Stimulated activated CD8-positive, alpha-beta memory T cell treated with anti-CD3 and anti-CD28 coated beads, Interleukin-15, amount 100 ng/mL, for 4 hours (primary cell): ENCODE results near the gene PPFIA3.
A peak's percentile ranks its signal among the peaks of the same experiment; 100 is the strongest.
"Not testable (repeated sequence)": the region's sequence is repeated elsewhere in the genome, so short reads cannot be mapped to it uniquely, and the experiment has no call there.

Experiments
- DNase-seq, 2 donors: peaks; one replicate each; pipeline ENCODE4 v3.0.0-alpha.2; 2020; ENCODE audit warnings: low read depth in 2 of 2

PPFIA3 gene

GRCh38 chr19:49102303-49102702 is 17.0 kb upstream of the PPFIA3 start:
- no peak for DNase-seq

DNA sequence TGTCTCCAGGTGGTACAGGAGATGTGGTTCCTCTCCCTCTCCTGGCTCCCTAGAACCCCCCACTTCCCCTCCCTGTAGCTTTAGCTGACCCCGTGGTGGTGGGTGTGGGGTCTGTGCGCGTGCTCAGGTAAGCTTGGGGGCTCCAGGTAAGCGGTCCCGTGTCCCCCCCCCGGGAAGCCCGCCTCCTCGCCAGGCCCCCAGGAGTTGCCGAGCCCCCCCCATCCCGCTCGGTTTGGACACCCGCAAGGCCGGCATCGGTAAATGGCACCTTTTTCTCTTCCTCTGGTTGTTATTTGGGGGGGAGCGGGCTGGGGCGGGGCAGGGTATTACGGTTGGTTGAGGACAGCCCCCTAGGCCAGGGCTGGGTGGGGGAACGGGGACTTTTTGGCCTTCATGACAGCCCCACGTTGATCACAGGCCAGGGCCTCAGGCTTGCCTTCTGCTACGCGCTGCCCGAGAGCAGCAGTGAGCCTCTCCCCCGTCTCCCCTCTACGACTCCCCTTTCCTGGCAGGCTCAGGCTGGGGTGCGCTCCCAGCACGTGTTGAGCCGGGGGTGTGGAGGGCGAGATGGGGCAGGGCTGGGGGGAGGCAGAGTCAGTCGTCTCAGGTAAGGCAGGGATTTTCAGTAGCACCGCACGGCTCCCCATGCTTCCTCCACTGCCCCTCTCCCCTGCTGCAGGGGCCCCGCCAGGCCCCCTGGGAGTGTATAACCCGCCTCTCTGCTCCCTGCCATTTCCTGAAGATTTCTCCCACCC is 15.8 kb upstream of the PPFIA3 start:
- no peak for DNase-seq

- no peak for DNase-seq
Observed at GRCh38 chr19:49104229-49104864, 15.0 kb upstream of the PPFIA3 start.

DNA sequence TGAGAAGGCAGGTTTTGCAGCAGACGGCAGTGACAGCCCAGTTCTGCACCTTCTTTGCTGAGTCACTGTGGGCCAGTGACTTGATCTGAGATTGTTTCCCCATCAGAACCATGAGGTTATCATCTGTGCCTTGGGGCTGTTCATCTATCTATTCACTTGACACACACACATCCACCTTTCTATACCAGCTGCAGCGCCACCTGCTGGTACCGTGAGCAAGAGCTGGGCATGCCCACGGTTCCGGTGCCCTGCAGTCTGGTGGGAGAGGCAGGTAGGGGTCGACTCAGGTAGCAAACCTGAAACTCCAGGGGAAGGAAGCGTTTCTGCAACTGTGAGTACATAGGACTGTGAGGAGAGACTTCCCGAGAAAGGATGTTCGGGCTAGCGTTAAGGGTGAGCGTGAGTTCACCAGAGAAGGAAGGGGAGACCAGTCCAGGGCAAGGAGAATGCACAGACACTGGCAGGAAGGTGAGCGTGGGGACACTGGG is 12.7 kb upstream of the PPFIA3 start:
- DNase-seq = peak in 1 of 2 donors; percentile 30

GRCh38 chr19:49107625-49108459 is 11.5 kb upstream of the PPFIA3 start:
- DNase-seq = no peak

GRCh38 chr19:49109051-49109450 is 10.3 kb upstream of the PPFIA3 start:
- no peak for DNase-seq

- no peak for DNase-seq
Observed at GRCh38 chr19:49109569-49110233, 9.6 kb upstream of the PPFIA3 start.

- no peak for DNase-seq
Observed at GRCh38 chr19:49110567-49110966, 8.8 kb upstream of the PPFIA3 start.

DNA sequence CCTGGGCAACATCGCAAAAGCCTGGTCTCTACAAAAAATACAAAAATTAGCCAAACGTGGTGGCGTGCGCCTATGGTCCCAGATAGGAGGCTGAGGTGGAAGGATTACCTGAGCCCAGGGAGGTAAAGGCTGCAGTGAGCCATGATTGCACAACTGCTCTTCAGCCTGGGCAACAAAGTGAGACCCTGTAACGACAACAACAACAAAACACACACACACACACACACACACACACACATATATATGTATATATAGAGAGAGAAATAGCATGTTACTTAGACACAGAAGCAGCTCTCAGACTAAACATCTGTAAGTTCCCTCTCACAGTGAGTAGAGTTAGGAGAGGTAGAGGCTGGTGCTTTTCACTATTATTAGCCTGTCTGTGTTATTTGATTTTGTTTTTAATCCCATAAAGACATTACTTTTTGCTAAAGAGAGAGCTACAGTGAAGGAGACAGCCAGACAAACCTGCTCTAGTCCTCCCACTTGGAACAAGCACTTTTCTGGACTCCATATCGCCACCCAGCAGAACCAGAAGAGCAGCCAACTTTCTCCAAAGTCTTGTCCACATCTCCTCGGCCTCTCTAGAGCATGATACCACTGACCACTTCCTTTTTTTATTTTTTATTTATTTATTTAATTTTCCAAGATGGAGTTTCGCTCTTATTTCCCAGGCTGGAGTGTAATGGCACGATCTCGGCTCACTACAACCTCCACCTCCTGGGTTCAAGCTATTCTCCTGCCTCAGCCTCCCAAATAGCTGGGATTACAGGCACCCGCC is 7.9 kb upstream of the PPFIA3 start:
- no peak for DNase-seq

- peak; percentile 10 to 65 for DNase-seq
Observed at GRCh38 chr19:49113762-49114629, 5.3 kb upstream of the PPFIA3 start, which contains the start of gene LIN7B. TSS of gene LIN7B (plus strand) at chr19:49114370. CDS start at chr19:49114405, 35 bp downstream.

DNA sequence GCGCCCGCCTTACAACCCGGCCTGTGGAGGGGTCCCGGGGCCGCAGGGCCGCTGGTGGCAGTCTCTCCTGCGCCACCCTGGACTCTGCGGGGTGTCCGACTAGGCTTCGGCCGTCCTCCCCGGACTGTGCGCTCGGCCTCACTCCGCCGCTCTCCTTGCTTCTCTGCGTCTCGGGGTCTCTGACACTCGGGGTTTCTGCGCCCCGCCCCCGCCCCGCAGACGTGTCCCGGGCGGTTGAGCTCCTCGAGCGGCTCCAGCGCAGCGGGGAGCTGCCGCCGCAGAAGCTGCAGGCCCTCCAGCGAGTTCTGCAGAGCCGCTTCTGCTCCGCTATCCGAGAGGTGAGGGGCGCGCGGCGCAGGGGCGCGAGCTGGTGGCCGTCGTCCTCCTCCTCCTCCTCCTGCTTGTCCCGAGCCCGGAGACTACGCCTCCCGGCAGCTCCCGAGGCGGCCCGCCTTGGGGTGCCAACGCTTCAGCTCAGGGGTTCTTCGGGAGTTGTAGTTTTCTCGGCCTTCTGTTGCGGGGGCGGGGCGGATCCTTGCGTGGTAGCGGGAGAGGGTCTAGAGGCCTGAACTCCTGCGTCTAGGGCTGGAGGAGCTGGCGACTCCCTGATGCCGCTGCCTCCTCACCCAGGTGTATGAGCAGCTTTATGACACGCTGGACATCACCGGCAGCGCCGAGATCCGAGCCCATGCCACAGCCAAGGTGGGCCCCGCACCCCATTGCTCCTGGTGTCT is 4.5 kb upstream of the PPFIA3 start:
- no peak for DNase-seq

GRCh38 chr19:49116544-49116943 is 2.8 kb upstream of the PPFIA3 start:
- DNase-seq = no peak

DNA sequence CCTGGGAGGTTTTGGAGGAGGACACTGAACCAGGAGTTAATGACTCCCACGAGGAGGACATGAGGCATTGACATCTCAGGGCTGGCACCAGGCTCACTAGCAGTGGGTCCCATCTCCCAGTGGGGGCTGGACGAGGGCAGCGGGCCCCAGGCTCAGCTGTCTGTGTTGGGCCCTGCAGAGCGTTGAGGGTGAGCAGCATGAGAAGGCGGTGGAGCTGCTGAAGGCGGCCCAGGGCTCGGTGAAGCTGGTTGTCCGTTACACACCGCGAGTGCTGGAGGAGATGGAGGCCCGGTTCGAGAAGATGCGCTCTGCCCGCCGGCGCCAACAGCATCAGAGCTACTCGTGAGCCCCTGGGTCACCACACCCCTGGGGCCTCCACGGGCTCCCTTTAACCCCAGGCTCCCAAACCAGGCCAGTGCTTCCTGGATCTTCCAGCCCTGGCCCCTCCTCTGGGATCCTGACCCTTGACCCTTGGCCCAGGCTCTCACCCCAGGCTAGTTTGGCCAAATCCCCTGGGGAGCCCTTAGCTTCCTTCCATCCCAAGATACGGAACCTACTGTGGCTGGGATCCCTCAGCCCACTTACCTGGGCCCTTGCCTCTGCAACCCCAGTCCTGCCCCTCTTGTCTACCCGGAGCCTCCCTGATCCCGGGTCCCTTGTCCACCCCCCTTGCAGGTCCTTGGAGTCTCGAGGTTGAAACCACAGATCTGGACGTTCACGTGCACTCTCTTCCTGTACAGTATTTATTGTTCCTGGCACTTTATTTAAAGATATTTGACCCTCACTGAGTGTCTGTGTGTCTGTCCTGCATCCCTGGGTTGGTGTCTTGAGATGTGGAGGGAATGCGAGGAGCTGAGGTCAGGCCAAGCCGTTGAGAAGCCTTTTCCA is 1.4 kb upstream of the PPFIA3 start:
- no peak for DNase-seq

- peak; percentile 91 to 93 for DNase-seq
Observed at GRCh38 chr19:49118565-49119410, 556 bp upstream of the PPFIA3 start, which contains the start of gene C19orf73. TSS of gene C19orf73 (minus strand) at chr19:49119143. CDS start at chr19:49119022, 121 bp downstream.

DNA sequence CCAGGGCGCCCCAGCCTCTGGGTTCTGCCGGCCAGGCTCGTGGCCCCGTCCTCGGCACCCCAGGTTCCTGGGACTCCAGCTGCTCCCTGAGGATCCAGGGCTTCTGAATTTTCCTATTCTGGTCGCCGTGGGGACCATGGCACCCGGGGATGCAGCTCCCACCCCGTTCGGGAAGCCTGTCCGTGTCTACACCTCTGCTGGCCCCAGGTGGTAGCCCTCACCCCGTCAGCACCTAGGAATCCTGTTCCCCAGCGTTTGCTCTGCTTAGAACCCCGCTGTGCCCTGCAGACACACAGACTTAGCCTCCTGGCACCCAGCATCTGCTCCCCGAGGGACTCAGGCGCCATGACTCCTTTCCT is 960 bp downstream of the PPFIA3 start:
- no peak for DNase-seq

DNA sequence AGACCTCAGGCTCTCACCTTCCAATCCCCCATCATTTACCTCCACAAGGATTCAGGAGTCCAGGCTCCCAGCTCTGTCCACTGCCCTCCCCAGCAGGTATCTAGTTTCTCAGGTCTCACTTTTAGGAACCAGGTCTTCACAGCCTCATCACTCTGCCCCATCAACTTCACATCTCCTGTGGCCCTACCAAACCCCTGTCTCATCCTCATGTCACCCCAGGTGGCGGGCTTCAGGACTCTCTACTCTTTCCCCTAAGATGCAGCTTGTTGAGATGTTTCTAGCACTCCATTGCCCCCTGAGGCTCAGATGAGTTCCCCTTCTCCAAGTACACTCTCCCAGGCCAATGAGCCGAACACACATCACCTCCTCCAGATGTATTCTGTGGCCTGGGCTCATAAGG is 1.5 kb downstream of the PPFIA3 start:
- DNase-seq = no peak

DNA sequence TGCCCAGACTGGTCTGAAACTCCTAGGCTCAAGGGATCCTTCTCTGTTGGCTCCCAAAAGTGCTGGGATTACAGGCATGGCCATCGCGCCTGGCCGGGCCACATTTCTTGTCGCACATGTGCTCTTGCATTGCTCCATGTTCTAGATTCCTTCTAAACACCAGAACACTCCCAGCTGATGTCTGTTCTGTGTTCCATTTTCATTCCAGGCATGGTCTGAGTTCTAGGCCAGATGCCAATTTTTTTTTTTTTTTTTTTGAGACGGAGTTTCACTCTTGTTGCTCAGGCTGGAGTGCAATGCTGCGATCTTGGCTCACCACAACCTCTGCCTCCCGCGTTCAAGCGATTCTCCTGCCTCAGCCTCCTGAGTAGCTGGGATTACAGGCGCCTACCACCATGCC is 2.5 kb downstream of the PPFIA3 start:
- DNase-seq = not testable (repeated sequence)
